Tibial nerve (tissue), 4 donors: ENCODE data around the gene KRT9. TPM values are rescaled to one million over a fixed set of nuclear protein-coding genes. Genes with fewer than 3 reads are reported as not detected.

Experiments
- DNase-seq, 2 donors: peaks; one replicate each; pipeline ENCODE4 v3.0.0-alpha.2; 2019; ENCODE audit warnings: low spot score in 2 of 2
- H3K27ac ChIP-seq, 4 donors: fragments of 200-600 bp; sonication (generic) in 3 of 4; one replicate each; pipeline ENCODE4 v1.5.1; 2017 to 2019; ENCODE audit warnings: mild to moderate bottlenecking in 1 of 4
- H3K27me3 ChIP-seq, 2 donors: fragments of 200-600 bp; sonication (generic) in 1 of 2; one replicate each; pipeline versions ENCODE4 v1.5.1 to v1.6.0; 2017 to 2019
- H3K36me3 ChIP-seq, 3 donors: fragments of 200-600 bp; sonication (generic); one replicate each; pipeline ENCODE4 v1.5.1; 2018 to 2019
- H3K4me1 ChIP-seq, 4 donors: fragments of 200-600 bp; sonication (generic) in 3 of 4; one replicate each; pipeline ENCODE4 v1.5.1; 2017 to 2019
- H3K4me3 ChIP-seq, 4 donors: fragments of 200-600 bp; sonication (generic) in 3 of 4; one replicate each; pipeline ENCODE4 v1.5.1; 2017 to 2019; ENCODE audit warnings: mild to moderate bottlenecking in 1 of 4, moderate library complexity in 1 of 4
- H3K9me3 ChIP-seq, 4 donors: fragments of 200-600 bp; sonication (generic) in 3 of 4; one replicate each; pipeline ENCODE4 v1.5.1; 2017 to 2019
- EP300 ChIP-seq, 2 donors: sonication (generic); formaldehyde crosslinking; IDR thresholded peaks; one replicate each; pipeline ENCODE4 v1.6.1; 2017; ENCODE audit warnings: antibody characterized with exemption in 2 of 2, mild to moderate bottlenecking in 1 of 2
- POLR2A ChIP-seq, 2 donors: fragments of 450-650 bp; IDR thresholded peaks; one replicate each; pipeline ENCODE4 v1.6.1; 2017; ENCODE audit warnings: antibody characterized with exemption in 2 of 2, mild to moderate bottlenecking in 2 of 2, moderate library complexity in 2 of 2
- WGBS, 2 donors: methylation state at CpG; one replicate each; pipeline ENCODE4 v1.1.5; 2018; 5-methylcytosine and 5-hydroxymethylcytosine counted together
- total RNA-seq, 4 donors: library from RNA; depleted of rRNA; stranded (reverse); fragments of >200 nt; gene quantifications; one replicate each; pipeline ENCODE4 v1.1.0, GENCODE V29; 2016
- TF ChIP-seq, protein P1 (sequence below), 5 experiments: fragments of 200-600 bp in 3 of 5; fragments of 450-650 bp in 2 of 5; sonication (generic) in 3 of 5; IDR thresholded peaks; one replicate each; pipeline ENCODE4 v1.5.1; 2016 to 2019; ENCODE audit warnings: antibody characterized with exemption in 5 of 5, mild to moderate bottlenecking in 3 of 5, moderate library complexity in 2 of 5

KRT9 gene
- total RNA-seq, 4 donors from 2014 or later, result not detected

GRCh38 chr17:41548844-41549595, 22.8 kb downstream of the KRT9 start:
- Histone ChIP-seq H3K4me3 (peak overlapping the region in 3 of 4 donors; percentile 0 to 35 (median 13)), H3K36me3 (no peaks in the 10 kb centered on the region), H3K27ac (peak overlapping the region; percentile 26 to 79 (median 66)), H3K27me3 (no peaks in the 10 kb centered on the region), H3K9me3 (peaks cover 0 to 5% (median 0%) of the 10 kb centered on the region in 4 donors), H3K4me1 (peaks cover 0 to 34% (median 16%) of the 10 kb centered on the region in 4 donors)
- TF ChIP-seq, protein P1, sequence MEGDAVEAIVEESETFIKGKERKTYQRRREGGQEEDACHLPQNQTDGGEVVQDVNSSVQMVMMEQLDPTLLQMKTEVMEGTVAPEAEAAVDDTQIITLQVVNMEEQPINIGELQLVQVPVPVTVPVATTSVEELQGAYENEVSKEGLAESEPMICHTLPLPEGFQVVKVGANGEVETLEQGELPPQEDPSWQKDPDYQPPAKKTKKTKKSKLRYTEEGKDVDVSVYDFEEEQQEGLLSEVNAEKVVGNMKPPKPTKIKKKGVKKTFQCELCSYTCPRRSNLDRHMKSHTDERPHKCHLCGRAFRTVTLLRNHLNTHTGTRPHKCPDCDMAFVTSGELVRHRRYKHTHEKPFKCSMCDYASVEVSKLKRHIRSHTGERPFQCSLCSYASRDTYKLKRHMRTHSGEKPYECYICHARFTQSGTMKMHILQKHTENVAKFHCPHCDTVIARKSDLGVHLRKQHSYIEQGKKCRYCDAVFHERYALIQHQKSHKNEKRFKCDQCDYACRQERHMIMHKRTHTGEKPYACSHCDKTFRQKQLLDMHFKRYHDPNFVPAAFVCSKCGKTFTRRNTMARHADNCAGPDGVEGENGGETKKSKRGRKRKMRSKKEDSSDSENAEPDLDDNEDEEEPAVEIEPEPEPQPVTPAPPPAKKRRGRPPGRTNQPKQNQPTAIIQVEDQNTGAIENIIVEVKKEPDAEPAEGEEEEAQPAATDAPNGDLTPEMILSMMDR (IDR thresholded peaks at IDR 0.05), result peak; percentile 77 to 96 (median 87)
- no peak for TF ChIP-seq POLR2A (IDR thresholded peaks at IDR 0.05)
- WGBS, 2 donors, result 4 to 7% methylated on average over 15 to 24 of the region's 25 CpGs
- DNase-seq, result peak; percentile 84 to 94

- DNase-seq, result no peak
- Histone ChIP-seq H3K27ac (peak overlapping the region; percentile 26 to 79 (median 66)), H3K9me3 (peaks cover 0 to 5% (median 0%) of the 10 kb centered on the region in 4 donors), H3K4me1 (peaks cover 0 to 34% (median 16%) of the 10 kb centered on the region in 4 donors), H3K4me3 (peak overlapping the region in 3 of 4 donors; percentile 0 to 35 (median 13)), H3K36me3 (no peaks in the 10 kb centered on the region), H3K27me3 (no peaks in the 10 kb centered on the region)
- TF ChIP-seq POLR2A (IDR thresholded peaks at IDR 0.05) (no peak), EP300 (IDR thresholded peaks at IDR 0.05) (no peak)
- TF ChIP-seq, protein P1 (IDR thresholded peaks at IDR 0.05), result no peak
- WGBS, 2 donors, result 36 to 42% methylated on average over 21 to 22 of the region's 23 CpGs
Observed at GRCh38 chr17:41547921-41548843, 23.7 kb downstream of the KRT9 start.

GRCh38 chr17:41547378-41547841, 24.4 kb downstream of the KRT9 start:
- Histone ChIP-seq H3K9me3 (peaks cover 0 to 5% (median 0%) of the 10 kb centered on the region in 4 donors), H3K27ac (peak overlapping the region in 3 of 4 donors; percentile 26 to 79 (median 74)), H3K4me3 (no peak overlapping the region), H3K27me3 (no peaks in the 10 kb centered on the region), H3K36me3 (no peaks in the 10 kb centered on the region), H3K4me1 (peaks cover 0 to 34% (median 16%) of the 10 kb centered on the region in 4 donors)
- DNase-seq, result no peak
- TF ChIP-seq EP300 (IDR thresholded peaks at IDR 0.05) (no peak), POLR2A (IDR thresholded peaks at IDR 0.05) (no peak)
- TF ChIP-seq, protein P1 (IDR thresholded peaks at IDR 0.05), result no peak
- 75% methylated on average over 9 of the region's 9 CpGs for WGBS, 2 donors

- no peaks in the 10 kb centered on the region for H3K27me3 ChIP-seq
- no peak overlapping the region for H3K27ac ChIP-seq
- no peak overlapping the region for H3K4me3 ChIP-seq
- WGBS, 2 donors, result 96 to 97% methylated on average over 3 of the region's 3 CpGs
- no peak for DNase-seq
- peaks cover 0 to 5% (median 0%) of the 10 kb centered on the region in 4 donors for H3K9me3 ChIP-seq
- TF ChIP-seq POLR2A (IDR thresholded peaks at IDR 0.05) (no peak), EP300 (IDR thresholded peaks at IDR 0.05) (no peak)
- TF ChIP-seq, protein P1 (IDR thresholded peaks at IDR 0.05), result no peak
- no peaks in the 10 kb centered on the region for H3K36me3 ChIP-seq
- H3K4me1 ChIP-seq, result peaks cover 0 to 32% (median 16%) of the 10 kb centered on the region in 4 donors
Observed at GRCh38 chr17:41546819-41547218, 25.0 kb downstream of the KRT9 start.
